Raji (cell line): ENCODE results near the gene SLC29A4.

Source experiments
- POLR2A ChIP-seq: IDR thresholded peaks from 2 replicates; pipeline ENCODE4 v1.6.1; 2011; ENCODE audit warnings: low read depth, low read length, control low read depth; ENCODE audit not compliant: insufficient read depth

Gene SLC29A4

GRCh38 chr7:5282543-5283316 is at the start of gene SLC29A4:
Gene SLC29A4, plus strand, starts transcription at chr7:5282943. Its CDS starts 4,874 bp downstream, at chr7:5287817.
- TF ChIP-seq POLR2A: no peak

- peak; percentile 29; the same call in 1 of the 2 replicates for TF ChIP-seq POLR2A
Observed at GRCh38 chr7:5234852-5235831, 47.6 kb upstream of the SLC29A4 start.

GRCh38 chr7:5237286-5237685 is 45.5 kb upstream of the SLC29A4 start:
- no peak for TF ChIP-seq POLR2A

- TF ChIP-seq POLR2A: no peak
Observed at GRCh38 chr7:5238500-5238899, 44.2 kb upstream of the SLC29A4 start.

- TF ChIP-seq POLR2A: no peak
Observed at GRCh38 chr7:5243261-5243660, 39.5 kb upstream of the SLC29A4 start.

GRCh38 chr7:5248201-5248885 is 34.4 kb upstream of the SLC29A4 start:
- no peak for TF ChIP-seq POLR2A

GRCh38 chr7:5255832-5256231 is 26.9 kb upstream of the SLC29A4 start:
- no peak for TF ChIP-seq POLR2A

- TF ChIP-seq POLR2A: no peak
Observed at GRCh38 chr7:5265320-5266190, 17.2 kb upstream of the SLC29A4 start.

GRCh38 chr7:5266191-5267028 is 16.3 kb upstream of the SLC29A4 start:
- TF ChIP-seq POLR2A: no peak

GRCh38 chr7:5270788-5271187 is 12.0 kb upstream of the SLC29A4 start:
- no peak for TF ChIP-seq POLR2A

- TF ChIP-seq POLR2A: no peak
Observed at GRCh38 chr7:5274441-5274840, 8.3 kb upstream of the SLC29A4 start.

- no peak for TF ChIP-seq POLR2A
Observed at GRCh38 chr7:5276611-5277010, 6.1 kb upstream of the SLC29A4 start.

GRCh38 chr7:5278766-5279165 is 4.0 kb upstream of the SLC29A4 start:
- no peak for TF ChIP-seq POLR2A
